ENCODE measurements around the gene ALG11.
"Not testable (repeated sequence)": the region's sequence is repeated elsewhere in the genome, so short reads cannot be mapped to it uniquely, and the experiment has no call there.

ALG11 gene

DNA sequence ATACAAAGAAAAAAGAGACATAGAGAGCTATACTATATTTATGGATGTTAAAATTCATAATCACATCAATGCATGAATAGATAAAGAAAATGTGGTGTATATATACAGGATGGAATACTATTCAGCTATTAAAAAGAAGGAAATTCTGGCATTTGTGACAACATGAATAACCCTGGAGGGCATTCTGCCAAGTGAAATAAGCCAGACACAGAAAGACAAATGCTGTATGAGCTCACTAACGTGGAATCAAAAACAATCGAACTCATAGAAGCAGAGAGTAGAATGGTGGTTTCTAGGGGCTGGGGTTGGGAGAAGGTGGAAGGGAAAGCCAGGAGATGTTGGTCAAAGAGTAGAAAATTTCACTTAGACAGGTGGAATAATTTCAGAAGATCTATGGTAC lies 36.3 kb downstream of the ALG11 start:
- TF ChIP-seq, protein P1, sequence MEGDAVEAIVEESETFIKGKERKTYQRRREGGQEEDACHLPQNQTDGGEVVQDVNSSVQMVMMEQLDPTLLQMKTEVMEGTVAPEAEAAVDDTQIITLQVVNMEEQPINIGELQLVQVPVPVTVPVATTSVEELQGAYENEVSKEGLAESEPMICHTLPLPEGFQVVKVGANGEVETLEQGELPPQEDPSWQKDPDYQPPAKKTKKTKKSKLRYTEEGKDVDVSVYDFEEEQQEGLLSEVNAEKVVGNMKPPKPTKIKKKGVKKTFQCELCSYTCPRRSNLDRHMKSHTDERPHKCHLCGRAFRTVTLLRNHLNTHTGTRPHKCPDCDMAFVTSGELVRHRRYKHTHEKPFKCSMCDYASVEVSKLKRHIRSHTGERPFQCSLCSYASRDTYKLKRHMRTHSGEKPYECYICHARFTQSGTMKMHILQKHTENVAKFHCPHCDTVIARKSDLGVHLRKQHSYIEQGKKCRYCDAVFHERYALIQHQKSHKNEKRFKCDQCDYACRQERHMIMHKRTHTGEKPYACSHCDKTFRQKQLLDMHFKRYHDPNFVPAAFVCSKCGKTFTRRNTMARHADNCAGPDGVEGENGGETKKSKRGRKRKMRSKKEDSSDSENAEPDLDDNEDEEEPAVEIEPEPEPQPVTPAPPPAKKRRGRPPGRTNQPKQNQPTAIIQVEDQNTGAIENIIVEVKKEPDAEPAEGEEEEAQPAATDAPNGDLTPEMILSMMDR (IDR thresholded peaks at IDR 0.05; ENCODE audit: low read depth, low read length, missing control alignments) = no peak
- no peak overlapping the region for H3K4me3 ChIP-seq (replicated peaks; ENCODE audit: low read depth, low read length)
- no peak for DNase-seq (ENCODE audit: extremely low read depth, low read depth)

DNA sequence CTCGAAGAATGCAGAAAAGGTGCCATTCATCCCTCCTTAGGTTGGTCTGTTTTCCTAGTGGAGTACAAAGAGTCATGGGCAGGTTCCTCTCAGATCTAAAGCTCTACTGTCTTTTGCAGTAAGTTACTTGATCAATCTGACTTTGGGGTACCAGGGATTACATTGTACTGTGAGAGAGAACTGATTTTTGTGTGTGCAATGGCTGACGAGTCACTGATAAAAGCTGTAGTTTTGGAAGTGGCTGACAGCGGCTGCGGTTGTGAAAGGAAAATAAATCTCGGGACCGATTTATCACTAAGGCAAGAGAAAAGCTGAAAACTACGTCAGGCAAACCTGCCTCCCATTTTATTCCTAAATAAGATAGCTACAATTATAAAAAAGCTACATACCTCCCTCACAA lies 39.2 kb downstream of the ALG11 start:
- TF ChIP-seq, protein P1 (IDR thresholded peaks at IDR 0.05; ENCODE audit: low read depth, low read length, missing control alignments) = no peak
- H3K4me3 ChIP-seq (replicated peaks; ENCODE audit: low read depth, low read length) = no peak overlapping the region
- DNase-seq (ENCODE audit: extremely low read depth, low read depth) = no peak

DNA sequence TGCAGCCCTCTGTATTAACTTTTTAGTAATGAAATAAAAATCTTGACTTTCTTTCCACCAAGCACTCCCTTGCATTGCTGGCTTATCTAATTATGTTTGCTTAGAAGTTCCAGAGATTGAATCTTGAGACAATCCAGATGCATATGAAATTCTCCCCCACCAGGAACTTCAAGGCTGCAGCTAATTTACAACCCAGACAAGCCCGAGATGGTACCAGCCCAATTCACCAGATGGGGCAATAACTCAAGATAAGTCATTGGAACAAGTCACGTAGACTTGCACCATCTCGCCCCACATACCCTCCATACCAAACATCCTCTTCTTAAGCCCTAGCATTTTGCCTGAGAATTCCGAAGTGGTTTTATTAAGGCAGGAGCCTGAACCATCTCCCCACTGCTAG lies 41.3 kb downstream of the ALG11 start:
- no peak for DNase-seq (ENCODE audit: extremely low read depth, low read depth)
- no peak overlapping the region for H3K4me3 ChIP-seq (replicated peaks; ENCODE audit: low read depth, low read length)
- TF ChIP-seq, protein P1 (IDR thresholded peaks at IDR 0.05; ENCODE audit: low read depth, low read length, missing control alignments) = no peak

DNA sequence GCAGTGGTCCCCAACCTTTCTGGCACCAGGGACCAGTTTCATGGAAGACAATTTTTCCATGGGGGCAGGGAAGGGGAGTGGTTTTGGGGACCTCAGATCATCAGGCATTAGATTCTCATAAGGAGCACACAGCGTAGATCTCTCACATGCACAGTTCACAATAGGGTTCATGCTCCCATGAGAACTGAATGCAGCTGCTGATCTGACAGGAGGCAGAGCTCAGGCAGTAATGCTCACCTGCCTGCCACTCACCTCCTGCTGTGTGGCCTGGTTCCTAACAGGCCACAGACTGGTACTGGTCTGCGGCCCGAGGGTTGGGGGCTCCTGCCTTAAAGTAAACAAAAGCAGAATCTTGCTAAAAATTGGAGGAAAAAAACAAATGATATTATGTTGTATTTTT lies 48.9 kb downstream of the ALG11 start:
- not testable (repeated sequence) for H3K4me3 ChIP-seq (replicated peaks; ENCODE audit: low read depth, low read length); DNase-seq (ENCODE audit: extremely low read depth, low read depth)

DNA sequence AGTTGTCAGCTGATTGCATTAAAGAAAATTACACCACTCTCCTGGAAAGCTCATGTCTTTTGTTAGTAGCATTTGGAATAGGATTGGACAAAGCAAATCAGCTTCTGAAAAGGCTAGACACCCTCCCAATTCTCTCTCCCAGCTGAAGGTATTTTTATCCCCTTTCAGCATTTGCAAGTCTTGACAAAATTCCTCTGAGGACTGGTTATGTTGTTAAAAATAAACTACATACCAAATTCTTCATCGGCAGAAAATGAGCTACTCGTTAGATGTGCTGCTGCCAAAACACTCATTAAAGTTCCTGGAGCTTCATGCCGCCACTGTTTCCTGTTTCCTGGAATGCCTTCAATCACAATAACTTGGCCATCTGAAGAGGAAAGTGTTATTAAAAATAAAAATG lies 49.4 kb downstream of the ALG11 start:
- TF ChIP-seq, protein P1 (IDR thresholded peaks at IDR 0.05; ENCODE audit: low read depth, low read length, missing control alignments) = no peak
- no peak overlapping the region for H3K4me3 ChIP-seq (replicated peaks; ENCODE audit: low read depth, low read length)
- no peak for DNase-seq (ENCODE audit: extremely low read depth, low read depth)

DNA sequence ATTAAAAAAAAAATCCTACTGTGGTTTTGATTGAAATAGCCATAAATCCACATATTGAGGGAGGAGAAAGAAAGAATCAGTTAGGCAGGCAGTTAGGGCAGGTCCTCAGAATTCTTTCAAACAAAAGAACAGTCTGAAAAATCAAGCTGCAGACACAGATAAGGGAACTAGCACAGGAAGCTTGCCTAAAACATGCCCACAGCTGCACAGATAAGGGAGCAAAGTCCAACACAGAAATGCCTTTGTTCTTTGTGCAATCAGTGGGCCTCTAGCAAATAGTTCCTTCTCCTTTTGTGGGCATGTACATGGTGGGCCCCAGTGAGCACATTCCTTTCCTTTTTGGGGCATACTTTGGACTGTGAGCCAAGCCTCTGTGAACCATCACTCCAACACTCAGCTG lies 55.0 kb downstream of the ALG11 start:
- no peak overlapping the region for H3K4me3 ChIP-seq (replicated peaks; ENCODE audit: low read depth, low read length)
- no peak for DNase-seq (ENCODE audit: extremely low read depth, low read depth)
- TF ChIP-seq, protein P1 (IDR thresholded peaks at IDR 0.05; ENCODE audit: low read depth, low read length, missing control alignments) = no peak

DNA sequence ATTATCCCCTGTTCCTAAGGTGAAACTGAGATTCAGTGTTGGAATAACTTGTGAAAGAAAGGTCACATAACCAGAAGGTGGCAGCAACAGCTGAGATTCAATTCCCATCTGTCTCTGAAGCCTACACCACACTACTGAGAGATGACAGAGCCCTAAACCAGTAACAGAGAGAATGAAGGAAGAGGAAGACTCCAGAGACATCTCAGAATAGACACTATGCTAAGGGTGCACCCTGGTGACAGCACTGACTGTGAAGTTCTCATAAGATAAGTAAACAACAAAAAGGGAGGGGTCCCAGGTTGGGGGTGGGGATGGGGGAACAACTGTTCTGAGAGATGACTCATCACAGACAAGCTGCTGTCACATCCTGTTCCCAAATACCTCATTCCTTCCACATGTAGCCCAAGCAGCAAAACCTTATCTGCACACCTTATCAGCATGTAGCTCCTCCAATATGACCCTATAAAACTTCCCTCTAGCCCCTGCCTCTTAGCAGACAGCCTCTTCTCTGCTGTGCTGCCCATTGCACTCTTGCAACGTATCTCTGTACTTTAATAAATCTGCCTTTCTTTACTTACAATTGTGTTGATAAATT lies 58.8 kb downstream of the ALG11 start:
- H3K4me3 ChIP-seq (replicated peaks; ENCODE audit: low read depth, low read length) = no peak overlapping the region
- DNase-seq (ENCODE audit: extremely low read depth, low read depth) = peak; percentile 10
- TF ChIP-seq, protein P1 (IDR thresholded peaks at IDR 0.05; ENCODE audit: low read depth, low read length, missing control alignments) = no peak

All from HFF-Myc (cell line).